Measurements from ENCODE around the gene ATP6V1A. TPM values are rescaled to one million over a fixed set of nuclear protein-coding genes. Genes with fewer than 3 reads are reported as not detected.

ATP6V1A gene
- total and polyA plus RNA-seq, 2 donors (not counting 1 experiment from before 2014, with no cell fraction given), result 7.6 to 44.3 TPM

DNA sequence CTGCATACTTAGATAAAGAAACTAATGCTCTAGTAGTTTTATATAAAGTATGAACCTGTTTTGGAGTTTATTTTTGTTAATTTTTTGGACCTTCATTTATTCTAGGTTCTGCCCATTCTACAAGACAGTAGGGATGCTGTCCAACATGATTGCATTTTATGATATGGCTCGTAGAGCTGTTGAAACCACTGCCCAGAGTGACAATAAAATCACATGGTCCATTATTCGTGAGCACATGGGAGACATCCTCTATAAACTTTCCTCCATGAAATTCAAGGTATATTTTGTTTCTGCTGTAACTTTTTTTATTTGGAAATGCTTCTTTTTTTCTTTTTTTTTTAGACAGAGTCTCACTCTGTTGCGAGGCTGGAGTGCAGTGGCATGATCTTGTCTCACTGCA lies 58.4 kb downstream of the ATP6V1A start:
- Histone ChIP-seq H3K4me3 (ENCODE audit: control extremely low read depth in 1 of 5, extremely low read depth in 1 of 5, insufficient read depth in 1 of 5, low read depth in 2 of 5, low read length in 4 of 5) (no peak overlapping the region), H3K36me3 (replicated peaks in 1 of 2; ENCODE audit: control extremely low read depth in 1 of 2, control insufficient read depth in 1 of 2, extremely low read depth in 1 of 2, insufficient read depth in 2 of 2, low read length in 1 of 2) (peaks cover 3 to 38% of the 10 kb centered on the region in 2 experiments), H3K9ac (ENCODE audit: low read length) (no peak overlapping the region), H3K79me2 (ENCODE audit: control insufficient read depth, insufficient read depth, low read length) (no peaks in the 10 kb centered on the region), H3K4me1 (ENCODE audit: control insufficient read depth in 2 of 2, insufficient read depth in 2 of 2, low read length in 2 of 2) (peaks cover 3 to 7% of the 10 kb centered on the region in 2 donors), H4K20me1 (ENCODE audit: control insufficient read depth, insufficient read depth, low read length, poor library complexity, severe bottlenecking) (no peaks in the 10 kb centered on the region), H3K9me3 (ENCODE audit: control extremely low read depth in 1 of 3, control insufficient read depth in 2 of 3, insufficient read depth in 1 of 3, low read length in 2 of 3) (no peaks in the 10 kb centered on the region), H3K27ac (ENCODE audit: low read length in 2 of 2) (no peak overlapping the region), H2AFZ (ENCODE audit: insufficient read depth, low read depth, low read length, poor library complexity, severe bottlenecking) (no peak overlapping the region), H3K27me3 (replicated peaks in 1 of 4; ENCODE audit: control extremely low read depth in 1 of 4, control insufficient read depth in 3 of 4, insufficient read depth in 4 of 4, low read length in 3 of 4) (no peaks in the 10 kb centered on the region), H3K4me2 (replicated peaks; ENCODE audit: low read depth, low read length, poor library complexity, severe bottlenecking) (no peak overlapping the region)
- TF ChIP-seq, protein P1, sequence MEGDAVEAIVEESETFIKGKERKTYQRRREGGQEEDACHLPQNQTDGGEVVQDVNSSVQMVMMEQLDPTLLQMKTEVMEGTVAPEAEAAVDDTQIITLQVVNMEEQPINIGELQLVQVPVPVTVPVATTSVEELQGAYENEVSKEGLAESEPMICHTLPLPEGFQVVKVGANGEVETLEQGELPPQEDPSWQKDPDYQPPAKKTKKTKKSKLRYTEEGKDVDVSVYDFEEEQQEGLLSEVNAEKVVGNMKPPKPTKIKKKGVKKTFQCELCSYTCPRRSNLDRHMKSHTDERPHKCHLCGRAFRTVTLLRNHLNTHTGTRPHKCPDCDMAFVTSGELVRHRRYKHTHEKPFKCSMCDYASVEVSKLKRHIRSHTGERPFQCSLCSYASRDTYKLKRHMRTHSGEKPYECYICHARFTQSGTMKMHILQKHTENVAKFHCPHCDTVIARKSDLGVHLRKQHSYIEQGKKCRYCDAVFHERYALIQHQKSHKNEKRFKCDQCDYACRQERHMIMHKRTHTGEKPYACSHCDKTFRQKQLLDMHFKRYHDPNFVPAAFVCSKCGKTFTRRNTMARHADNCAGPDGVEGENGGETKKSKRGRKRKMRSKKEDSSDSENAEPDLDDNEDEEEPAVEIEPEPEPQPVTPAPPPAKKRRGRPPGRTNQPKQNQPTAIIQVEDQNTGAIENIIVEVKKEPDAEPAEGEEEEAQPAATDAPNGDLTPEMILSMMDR (IDR thresholded peaks at IDR 0.05), result no peak
- no peak for TF ChIP-seq EZH2 (IDR thresholded peaks at IDR 0.05; ENCODE audit: borderline replicate concordance, insufficient read depth, low read depth, low read length, poor library complexity, severe bottlenecking)
- Mint-ChIP-seq H3K4me1 (peaks cover 22% of the 10 kb centered on the region), H3K4me3 (no peak overlapping the region), H3K27me3 (no peaks in the 10 kb centered on the region), H3K9me3 (ENCODE audit: insufficient read depth) (no peaks in the 10 kb centered on the region), H3K27ac (no peak overlapping the region)
- WGBS (ENCODE audit: insufficient coverage), result no CpG with 5 or more reads among the region's 3 CpGs
- no peak for ATAC-seq (ENCODE audit: low read depth)
- ChIA-PET CTCF (interaction anchor here (1.4 kb wide), 1 partner anchor 30 kb away, joined by 3 read pairs; no protein-coding TSS in a partner anchor), POLR2A (no interaction called here)
- intact Hi-C loops (cut with micrococcal nuclease), result no loop called here
- no peak for DNase-seq

DNA sequence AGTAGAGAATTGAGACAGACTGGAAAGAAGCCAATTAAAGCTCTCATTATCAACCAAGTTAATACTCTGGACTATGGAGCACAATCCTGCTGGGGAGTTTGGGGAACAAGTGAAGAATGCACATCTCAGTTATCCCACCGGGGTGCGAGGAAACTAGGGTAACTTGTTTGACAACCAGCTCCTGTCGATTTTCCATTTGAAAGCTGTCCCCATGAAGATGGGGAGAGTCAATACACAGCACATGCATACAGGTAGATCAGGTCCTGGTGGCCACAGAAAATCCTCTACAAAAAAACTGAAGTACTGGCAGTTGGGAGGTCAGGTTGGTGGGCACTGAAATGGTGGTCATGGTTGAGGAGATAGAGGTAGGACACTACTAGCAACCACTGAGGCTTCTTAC lies 66.0 kb downstream of the ATP6V1A start:
- CTCF ChIA-PET, result interaction anchor here (0.7 to 1.2 kb wide), 3 partner anchors 10 to 68 kb away, joined by 3 to 4 read pairs (median 3); partner anchors contain the start of gene GRAMD1C
- Histone ChIP-seq H3K27ac (ENCODE audit: low read length in 2 of 2) (no peak overlapping the region), H3K79me2 (ENCODE audit: control insufficient read depth, insufficient read depth, low read length) (no peaks in the 10 kb centered on the region), H3K4me2 (replicated peaks; ENCODE audit: low read depth, low read length, poor library complexity, severe bottlenecking) (no peak overlapping the region), H3K9ac (ENCODE audit: low read length) (no peak overlapping the region), H4K20me1 (ENCODE audit: control insufficient read depth, insufficient read depth, low read length, poor library complexity, severe bottlenecking) (no peaks in the 10 kb centered on the region), H3K36me3 (replicated peaks in 1 of 2; ENCODE audit: control extremely low read depth in 1 of 2, control insufficient read depth in 1 of 2, extremely low read depth in 1 of 2, insufficient read depth in 2 of 2, low read length in 1 of 2) (peaks cover 6 to 27% of the 10 kb centered on the region in 2 experiments), H3K27me3 (replicated peaks in 1 of 4; ENCODE audit: control extremely low read depth in 1 of 4, control insufficient read depth in 3 of 4, insufficient read depth in 4 of 4, low read length in 3 of 4) (no peaks in the 10 kb centered on the region), H3K9me3 (ENCODE audit: control extremely low read depth in 1 of 3, control insufficient read depth in 2 of 3, insufficient read depth in 1 of 3, low read length in 2 of 3) (no peaks in the 10 kb centered on the region), H3K4me1 (ENCODE audit: control insufficient read depth in 2 of 2, insufficient read depth in 2 of 2, low read length in 2 of 2) (no peaks in the 10 kb centered on the region), H3K4me3 (ENCODE audit: control extremely low read depth in 1 of 5, extremely low read depth in 1 of 5, insufficient read depth in 1 of 5, low read depth in 2 of 5, low read length in 4 of 5) (no peak overlapping the region), H2AFZ (ENCODE audit: insufficient read depth, low read depth, low read length, poor library complexity, severe bottlenecking) (no peak overlapping the region)
- 100% methylated on average over 3 of the region's 3 CpGs for WGBS (ENCODE audit: insufficient coverage)
- intact Hi-C loops (cut with micrococcal nuclease), result no loop called here
- TF ChIP-seq, protein P1 (IDR thresholded peaks at IDR 0.05), result no peak
- TF ChIP-seq EZH2 (IDR thresholded peaks at IDR 0.05; ENCODE audit: borderline replicate concordance, insufficient read depth, low read depth, low read length, poor library complexity, severe bottlenecking), result no peak
- no peak for ATAC-seq (ENCODE audit: low read depth)
- no peak for DNase-seq
- H3K27me3 Mint-ChIP-seq, result no peaks in the 10 kb centered on the region
- H3K4me1 Mint-ChIP-seq, result no peaks in the 10 kb centered on the region
- no peak overlapping the region for H3K27ac Mint-ChIP-seq
- POLR2A ChIA-PET, result interaction anchor here (1.4 kb wide), 1 partner anchor 13 kb away, joined by 4 read pairs; no protein-coding TSS in a partner anchor
- no peaks in the 10 kb centered on the region for H3K9me3 Mint-ChIP-seq (ENCODE audit: insufficient read depth)
- no peak overlapping the region for H3K4me3 Mint-ChIP-seq
